SK-N-SH treated with all-trans-retinoic acid at 6 μM for 48 hours (cell line): Measurements from ENCODE around the gene ARL16.

ENCODE experiments used
- ARNTL ChIP-seq: fragments of 450-650 bp; formaldehyde crosslinking; IDR thresholded peaks from 2 replicates; pipeline ENCODE4 v1.5.0; 2020; ENCODE audit warnings: low read depth, mild to moderate bottlenecking, moderate library complexity, borderline replicate concordance
- ESRRG ChIP-seq: fragments of 250-450 bp; sonication (Bioruptor Pico); IDR thresholded peaks from 2 replicates; pipeline ENCODE4 v1.6.1; 2021; ENCODE audit warnings: mild to moderate bottlenecking
- OSR1 ChIP-seq: fragments of 250-450 bp; sonication (Bioruptor Pico); IDR thresholded peaks from 2 replicates; pipeline ENCODE4 v1.8.0; 2022; ENCODE audit warnings: moderate library complexity, mild to moderate bottlenecking, inconsistent platforms
- ZFP30 ChIP-seq: fragments of 450-650 bp; formaldehyde crosslinking; IDR thresholded peaks from 2 replicates; pipeline ENCODE4 v1.5.0; 2022; ENCODE audit warnings: mild to moderate bottlenecking, moderate library complexity
- ZNF565 ChIP-seq: fragments of 450-650 bp; formaldehyde crosslinking; conservative IDR thresholded peaks from 2 replicates; pipeline ENCODE4 v1.5.0; 2020; ENCODE audit warnings: low read depth, mild to moderate bottlenecking, moderate library complexity

DNA sequence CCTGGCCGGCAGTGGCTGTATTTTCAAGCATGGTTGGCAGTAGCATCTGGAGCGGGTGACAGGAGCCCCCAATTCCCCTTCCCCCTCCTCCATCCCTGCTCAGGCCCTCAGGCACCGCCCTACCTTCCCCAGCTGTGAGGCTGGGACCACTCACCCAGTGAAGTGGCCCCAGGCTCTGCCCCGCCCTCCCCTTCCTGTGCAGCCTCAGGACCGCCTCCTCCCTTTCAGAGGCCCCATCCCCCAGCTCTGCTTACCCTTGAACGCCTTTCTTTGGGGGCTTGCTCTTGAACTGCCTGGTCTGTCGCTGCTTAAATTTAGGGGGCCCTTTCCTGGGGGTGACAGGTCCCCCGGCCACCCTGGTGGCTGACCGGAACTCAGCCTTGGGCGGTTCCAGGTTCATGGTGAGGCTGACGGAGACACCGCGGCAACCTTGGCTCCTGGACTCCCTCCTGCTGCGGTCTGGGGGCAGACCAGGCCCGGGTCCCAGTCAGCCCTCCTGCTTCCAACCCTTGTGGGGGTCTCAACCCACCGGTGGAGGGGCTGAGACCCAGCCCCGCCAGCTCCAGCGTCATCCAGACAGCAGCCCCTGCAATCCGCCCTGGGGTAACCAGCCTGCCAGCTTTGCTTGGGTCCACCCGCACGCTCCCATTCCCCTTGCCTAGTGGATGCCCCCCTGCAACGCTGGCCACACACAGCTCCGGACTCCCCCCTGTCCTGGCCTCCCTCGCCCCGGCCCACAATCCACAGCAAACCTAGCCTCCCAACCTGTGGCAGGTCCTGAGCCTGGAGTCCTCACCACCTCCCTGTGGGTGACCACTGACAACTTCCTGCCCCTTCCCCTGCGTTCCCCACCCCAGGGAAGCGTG lies 30.5 kb downstream of the ARL16 start:
- TF ChIP-seq OSR1 (CRISPR knock-in tag) (no peak), ESRRG (CRISPR knock-in tag) (no peak), ZNF565 (CRISPR knock-in tag) (no peak), ARNTL (CRISPR knock-in tag) (no peak), ZFP30 (no peak)
